HCT116 (cell line): ENCODE data around the gene FCN3. TPM values are rescaled to one million over a fixed set of nuclear protein-coding genes. Genes with fewer than 3 reads are reported as not detected.
A peak's percentile ranks its signal among the peaks of the same experiment; 100 is the strongest.

ENCODE experiments used
- ATAC-seq: fragments of 200-7000 bp; cut with Tn5 transposase; 2 replicates; pipeline ENCODE4 v1.9.1; 2020; ENCODE audit warnings: mild to moderate bottlenecking, moderate library complexity
- BruUV-seq: library from RNA; stranded (reverse); fragments of 400-500 nt; replicated peaks from 2 replicates; lab custom pipeline; 2021; lab: Mats Ljungman, UMichigan
- CTCF ChIA-PET: fragments of 300-600 bp; sonication (Branson Sonifier 250); formaldehyde crosslinking; loops from one replicate; lab custom pipeline; 2021; ENCODE audit warnings: antibody characterized with exemption; lab: Charles Lee
- POLR2A ChIA-PET: fragments of 300-600, 350-600 bp; sonication (Branson Sonifier 250); formaldehyde crosslinking; loops from one replicate; lab custom pipeline; 2021; ENCODE audit warnings: antibody characterized with exemption; lab: Charles Lee
- RAD21 ChIA-PET, 2 experiments: fragments of 300-600 bp; sonication (Branson Sonifier 250); formaldehyde crosslinking; loops; one replicate each; lab custom pipeline; 2023; ENCODE audit warnings: low total read pairs in 2 of 2; ENCODE audit not compliant: uncharacterized antibody in 2 of 2, unreplicated experiment in 2 of 2, low non-redundant PET in 1 of 2; lab: Charles Lee
- DNase-seq: peaks from one replicate; pipeline ENCODE4 v3.0.0-alpha.2; 2010; ENCODE audit warnings: low read depth, low spot score
- H2AFZ ChIP-seq: fragments of 200-600 bp; shearing (Covaris generic), sonication (generic); 2 replicates; pipeline ENCODE4 v1.6.1; 2017; ENCODE audit warnings: low read depth, mixed run types, mixed read lengths, antibody characterized with exemption, low read length; ENCODE audit not compliant: poor library complexity, severe bottlenecking
- H3K27ac ChIP-seq: 2 replicates; pipeline ENCODE4 v1.5.1; 2012; ENCODE audit warnings: low read depth, low read length
- H3K27me3 ChIP-seq: fragments of 200-600 bp; sonication (generic); 2 replicates; pipeline ENCODE4 v1.6.1; 2016; ENCODE audit warnings: mixed run types, low read length, mixed read lengths; ENCODE audit not compliant: insufficient read depth
- H3K36me3 ChIP-seq, 2 experiments: fragments of 200-500 bp in 1 of 2; fragments of 200-600 bp in 1 of 2; sonication (Bioruptor generic) in 1 of 2; sonication (generic) in 1 of 2; 2 replicates each; pipeline versions ENCODE4 v1.5.1 to v1.6.1; 2014 to 2016; ENCODE audit warnings: low read length in 2 of 2, inconsistent platforms in 1 of 2, mixed read lengths in 1 of 2, mixed run types in 1 of 2; ENCODE audit not compliant: insufficient read depth in 2 of 2, control insufficient read depth in 1 of 2
- H3K4me1 ChIP-seq, 2 experiments: fragments of 200-600 bp in 1 of 2; sonication (generic) in 1 of 2; 2 replicates each; pipeline versions ENCODE4 v1.5.1 to v1.6.1; 2012 to 2017; ENCODE audit warnings: low read length in 2 of 2, inconsistent platforms in 1 of 2, mild to moderate bottlenecking in 1 of 2, mixed read lengths in 1 of 2, mixed run types in 1 of 2, moderate library complexity in 1 of 2; ENCODE audit not compliant: insufficient read depth in 2 of 2, control insufficient read depth in 1 of 2
- H3K4me2 ChIP-seq: fragments of 200-600 bp; sonication (generic); 2 replicates; pipeline ENCODE4 v1.6.1; 2017; ENCODE audit warnings: mixed run types, low read length, mixed read lengths
- H3K4me3 ChIP-seq, 2 experiments: fragments of 200-600 bp in 1 of 2; sonication (generic) in 1 of 2; replicated peaks in 1 of 2; 2 replicates each; pipeline ENCODE4 v1.5.1; 2011 to 2016; ENCODE audit warnings: low read length in 2 of 2, control low read depth in 1 of 2, low read depth in 1 of 2, mild to moderate bottlenecking in 1 of 2, mixed read lengths in 1 of 2, mixed run types in 1 of 2
- H3K79me2 ChIP-seq: fragments of 200-600 bp; sonication (generic); 2 replicates; pipeline ENCODE4 v1.6.1; 2017; ENCODE audit warnings: mild to moderate bottlenecking, mixed run types, low read length, moderate library complexity, mixed read lengths; ENCODE audit not compliant: insufficient read depth
- H3K9ac ChIP-seq: fragments of 200-600 bp; sonication (generic); 2 replicates; pipeline ENCODE4 v1.6.1; 2016; ENCODE audit warnings: low read length, mixed read lengths
- H3K9me2 ChIP-seq: fragments of 200-600 bp; sonication (generic), shearing (Covaris generic); 2 replicates; pipeline ENCODE4 v1.6.1; 2017; ENCODE audit warnings: mixed run types, mild to moderate bottlenecking, moderate library complexity; ENCODE audit not compliant: insufficient read depth
- H3K9me3 ChIP-seq, 2 experiments: fragments of 200-500 bp in 1 of 2; fragments of 200-600 bp in 1 of 2; sonication (Bioruptor generic) in 1 of 2; sonication (generic) in 1 of 2; 2 replicates each; pipeline ENCODE4 v1.6.1; 2014 to 2017; ENCODE audit warnings: low read length in 2 of 2, mixed read lengths in 2 of 2, inconsistent platforms in 1 of 2, low read depth in 1 of 2, mild to moderate bottlenecking in 1 of 2, mixed run types in 1 of 2, moderate library complexity in 1 of 2; ENCODE audit not compliant: control insufficient read depth in 1 of 2, insufficient read depth in 1 of 2
- H4K20me1 ChIP-seq: fragments of 200-600 bp; sonication (generic), shearing (Covaris generic); 2 replicates; pipeline ENCODE4 v1.6.1; 2017; ENCODE audit warnings: mixed run types, mild to moderate bottlenecking, moderate library complexity; ENCODE audit not compliant: insufficient read depth
- ATF3 ChIP-seq: IDR thresholded peaks from 2 replicates; pipeline ENCODE4 v1.6.1; 2012
- CBX3 ChIP-seq: IDR thresholded peaks from 2 replicates; pipeline ENCODE4 v1.6.1; 2012; ENCODE audit warnings: low read depth
- JUND ChIP-seq: IDR thresholded peaks from 2 replicates; pipeline ENCODE4 v1.6.1; 2012
- POLR2AphosphoS5 ChIP-seq: IDR thresholded peaks from 2 replicates; pipeline ENCODE4 v1.6.1; 2011; ENCODE audit warnings: mild to moderate bottlenecking, low read depth, low read length, moderate library complexity
- RAD21 ChIP-seq: IDR thresholded peaks from 2 replicates; pipeline ENCODE4 v1.6.1; 2012; ENCODE audit warnings: low read depth, mild to moderate bottlenecking
- REST ChIP-seq: IDR thresholded peaks from 2 replicates; pipeline ENCODE4 v1.6.1; 2012; ENCODE audit warnings: low read depth
- SRF ChIP-seq: IDR thresholded peaks from 2 replicates; pipeline ENCODE4 v1.6.1; 2012; ENCODE audit warnings: low read depth
- TCF7L2 ChIP-seq: IDR thresholded peaks from 2 replicates; pipeline ENCODE4 v1.7.0; 2011; ENCODE audit warnings: borderline replicate concordance, inconsistent platforms; ENCODE audit not compliant: insufficient read depth, insufficient read length; ENCODE audit errors: extremely low read depth
- ZFX ChIP-seq: fragments of 450-650 bp; IDR thresholded peaks from 2 replicates; pipeline ENCODE4 v1.6.1; 2017
- intact Hi-C: fragments of 100-400 bp; cut with micrococcal nuclease; formaldehyde crosslinking; loops from 2 replicates; pipeline ENCODE4 v1.10.0; 2022
- total RNA-seq: library from RNA; stranded (reverse); gene quantifications from one replicate; pipeline ENCODE4 v1.2.1, GENCODE V29; 2021; ENCODE audit not compliant: unreplicated experiment
- TF ChIP-seq, protein P1 (sequence below): IDR thresholded peaks from 2 replicates; pipeline ENCODE4 v1.6.1; 2011; ENCODE audit warnings: mild to moderate bottlenecking, low read length, moderate library complexity; ENCODE audit not compliant: insufficient replicate concordance; ENCODE audit errors: extremely low read depth

Gene FCN3
- total RNA-seq, 1 experiment from 2014 or later = 1.2 TPM

GRCh38 chr1:27400082-27400962, 25.7 kb upstream of the FCN3 start:
- Histone ChIP-seq H3K9ac (no peak overlapping the region), H3K27me3 (no peaks in the 10 kb centered on the region), H4K20me1 (no peaks in the 10 kb centered on the region), H2AFZ (no peak overlapping the region), H3K9me3 (no peaks in the 10 kb centered on the region), H3K79me2 (no peaks in the 10 kb centered on the region), H3K4me2 (no peak overlapping the region), H3K27ac (no peak overlapping the region), H3K4me3 (no peak overlapping the region), H3K9me2 (no peaks in the 10 kb centered on the region), H3K4me1 (peaks cover 0 to 14% of the 10 kb centered on the region in 2 experiments; a peak in 3 of 4 replicates), H3K36me3 (no peaks in the 10 kb centered on the region; a peak in 1 of 4 replicates)
- ATAC-seq = no peak
- TF ChIP-seq POLR2AphosphoS5 = peak; percentile 17; the same call in 1 of the 2 replicates
- no peak for TF ChIP-seq SRF
- no peak for TF ChIP-seq TCF7L2
- ChIA-PET POLR2A (no interaction called here), CTCF (interaction anchor here (1.1 kb wide), 1 partner anchor 16 kb away, joined by 3 read pairs; no protein-coding TSS in a partner anchor), RAD21 (interaction anchor here in 1 of 2 experiments (0.6 kb wide), 1 partner anchor 209 kb away, joined by 4 read pairs; no protein-coding TSS in a partner anchor)
- DNase-seq = no peak
- no TSS peak for BruUV-seq
- intact Hi-C loops = no loop called here

DNA sequence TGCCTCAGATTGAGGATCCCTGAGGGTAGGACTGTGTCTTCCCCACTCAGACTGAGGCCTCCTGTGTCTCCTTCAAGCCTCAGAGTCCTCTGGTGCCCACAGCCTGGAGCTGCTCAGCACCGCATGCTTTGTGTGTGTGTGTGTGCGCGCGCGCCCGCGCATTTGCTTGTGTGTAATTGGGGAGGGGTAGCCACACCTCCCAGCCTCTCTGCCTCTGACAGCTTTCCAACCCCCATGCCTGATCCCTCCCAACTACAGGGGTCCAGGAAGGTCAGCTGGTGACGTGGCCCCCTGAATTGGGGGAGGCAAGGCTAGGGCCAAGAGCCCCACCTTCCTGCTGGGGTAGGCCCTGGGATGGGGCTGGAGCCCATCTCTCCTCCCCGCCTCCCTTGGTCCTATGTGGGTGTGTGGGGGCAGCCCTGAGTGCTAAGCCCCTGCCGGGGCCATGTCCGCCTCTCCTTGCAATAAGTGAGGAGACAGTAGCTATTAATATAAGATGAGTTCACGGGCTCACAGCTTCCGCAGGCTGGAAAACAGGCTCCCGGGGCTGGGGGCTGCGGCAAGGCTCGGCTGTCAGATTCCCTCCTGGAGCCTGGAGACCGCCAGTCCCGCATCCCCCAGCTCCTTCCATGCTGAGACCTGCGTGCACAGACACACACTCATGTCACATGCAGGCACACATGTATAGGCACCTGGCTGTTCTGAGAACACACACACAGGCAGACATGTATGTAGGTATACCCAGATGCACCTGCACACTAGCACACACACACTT, 24.8 kb upstream of the FCN3 start:
- Histone ChIP-seq H3K9me2 (no peaks in the 10 kb centered on the region), H3K27ac (no peak overlapping the region), H3K4me3 (no peak overlapping the region), H3K4me2 (no peak overlapping the region), H3K9ac (no peak overlapping the region), H2AFZ (no peak overlapping the region), H3K27me3 (no peaks in the 10 kb centered on the region), H3K4me1 (peaks cover 5 to 23% of the 10 kb centered on the region in 2 experiments), H3K9me3 (no peaks in the 10 kb centered on the region), H3K36me3 (peaks cover 0 to 5% of the 10 kb centered on the region in 2 experiments; a peak in 1 of 4 replicates), H3K79me2 (peaks cover 5% of the 10 kb centered on the region; the same call in 1 of the 2 replicates), H4K20me1 (no peaks in the 10 kb centered on the region)
- no peak for DNase-seq
- no TSS peak for BruUV-seq
- no peak for ATAC-seq
- ChIA-PET RAD21 (interaction anchor here in 1 of 2 experiments (0.6 kb wide), 1 partner anchor 209 kb away, joined by 4 read pairs; no protein-coding TSS in a partner anchor), CTCF (no interaction called here), POLR2A (no interaction called here)
- intact Hi-C loops = loop anchor here (5.0 kb wide), 1 partner anchor 263 kb away; no protein-coding TSS in a partner anchor
- no peak for TF ChIP-seq ATF3
- TF ChIP-seq REST = no peak
- no peak for TF ChIP-seq ZFX
- TF ChIP-seq CBX3 = no peak
- TF ChIP-seq TCF7L2 = no peak
- no peak for TF ChIP-seq JUND
- TF ChIP-seq, protein P1, sequence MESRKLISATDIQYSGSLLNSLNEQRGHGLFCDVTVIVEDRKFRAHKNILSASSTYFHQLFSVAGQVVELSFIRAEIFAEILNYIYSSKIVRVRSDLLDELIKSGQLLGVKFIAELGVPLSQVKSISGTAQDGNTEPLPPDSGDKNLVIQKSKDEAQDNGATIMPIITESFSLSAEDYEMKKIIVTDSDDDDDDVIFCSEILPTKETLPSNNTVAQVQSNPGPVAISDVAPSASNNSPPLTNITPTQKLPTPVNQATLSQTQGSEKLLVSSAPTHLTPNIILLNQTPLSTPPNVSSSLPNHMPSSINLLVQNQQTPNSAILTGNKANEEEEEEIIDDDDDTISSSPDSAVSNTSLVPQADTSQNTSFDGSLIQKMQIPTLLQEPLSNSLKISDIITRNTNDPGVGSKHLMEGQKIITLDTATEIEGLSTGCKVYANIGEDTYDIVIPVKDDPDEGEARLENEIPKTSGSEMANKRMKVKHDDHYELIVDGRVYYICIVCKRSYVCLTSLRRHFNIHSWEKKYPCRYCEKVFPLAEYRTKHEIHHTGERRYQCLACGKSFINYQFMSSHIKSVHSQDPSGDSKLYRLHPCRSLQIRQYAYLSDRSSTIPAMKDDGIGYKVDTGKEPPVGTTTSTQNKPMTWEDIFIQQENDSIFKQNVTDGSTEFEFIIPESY = no peak
- no peak for TF ChIP-seq RAD21
